Endothelial cell of umbilical vein (primary cell): ENCODE measurements around the gene NTN5. TPM values are rescaled to one million over a fixed set of nuclear protein-coding genes. Genes with fewer than 3 reads are reported as not detected.
A peak's percentile ranks its signal among the peaks of the same experiment; 100 is the strongest.
"Not testable (repeated sequence)": the region's sequence is repeated elsewhere in the genome, so short reads cannot be mapped to it uniquely, and the experiment has no call there.

Source experiments
- BruUV-seq: library from RNA; stranded (reverse); fragments of 400-500 nt; replicated peaks from 2 replicates; lab custom pipeline; 2021; lab: Mats Ljungman, UMichigan
- CTCF ChIA-PET: fragments of 300-600, 350-600 bp; sonication (Branson Sonifier 250); formaldehyde crosslinking; loops from one replicate; lab custom pipeline; 2021; ENCODE audit warnings: antibody characterized with exemption, inconsistent platforms; lab: Charles Lee
- POLR2A ChIA-PET: fragments of 300-600, 350-600 bp; sonication (Branson Sonifier 250); formaldehyde crosslinking; loops from one replicate; lab custom pipeline; 2021; ENCODE audit warnings: antibody characterized with exemption, inconsistent platforms; lab: Charles Lee
- DNase-seq: peaks from one replicate; pipeline ENCODE4 v3.0.0-alpha.2; 2011; ENCODE audit warnings: low read depth, low spot score
- FAIRE-seq: peaks from 2 replicates; lab custom pipeline; 2011; peaks lifted over from hg19 to GRCh38; lab: Jason Lieb, UNC
- H2AFZ ChIP-seq: 2 replicates; pipeline ENCODE4 v1.6.0; 2012; ENCODE audit warnings: low read depth, low read length, control low read depth, inconsistent platforms
- H3K27ac ChIP-seq: 2 replicates; pipeline ENCODE4 v1.5.1; 2011; ENCODE audit warnings: low read depth, mild to moderate bottlenecking, control low read depth, low read length, moderate library complexity; ENCODE audit not compliant: insufficient read depth
- H3K27me3 ChIP-seq, 2 experiments: 2 replicates each; pipeline versions ENCODE4 v1.6.0 to v1.6.1; 2011; ENCODE audit warnings: low read length in 2 of 2, mixed read lengths in 1 of 2; ENCODE audit not compliant: control insufficient read depth in 2 of 2, insufficient read depth in 2 of 2
- H3K36me3 ChIP-seq, 2 experiments: 2 replicates in 1 of 2; 3 replicates in 1 of 2; pipeline ENCODE4 v1.5.1; 2011; ENCODE audit warnings: low read length in 2 of 2, mild to moderate bottlenecking in 1 of 2, moderate library complexity in 1 of 2; ENCODE audit not compliant: control insufficient read depth in 2 of 2, insufficient read depth in 2 of 2; ENCODE audit errors: extremely low read depth in 1 of 2
- H3K4me1 ChIP-seq: 3 replicates; pipeline ENCODE4 v1.5.1; 2011; ENCODE audit warnings: mild to moderate bottlenecking, low read length; ENCODE audit not compliant: control insufficient read depth, insufficient read depth; ENCODE audit errors: extremely low read depth
- H3K4me2 ChIP-seq: 2 replicates; pipeline ENCODE4 v1.6.1; 2011; ENCODE audit warnings: low read length, control low read depth, mixed read lengths; ENCODE audit not compliant: insufficient read depth
- H3K4me3 ChIP-seq, 3 experiments: fragments of 200-600 bp in 1 of 3; sonication (generic), shearing (Covaris generic) in 1 of 3; replicated peaks in 1 of 3; 2 replicates each; pipeline ENCODE4 v1.5.1; 2011 to 2016; ENCODE audit warnings: control low read depth in 3 of 3, low read length in 3 of 3, mild to moderate bottlenecking in 2 of 3, inconsistent platforms in 1 of 3, low read depth in 1 of 3, moderate library complexity in 1 of 3; ENCODE audit not compliant: insufficient read depth in 1 of 3
- H3K79me2 ChIP-seq: 2 replicates; pipeline ENCODE4 v1.6.0; 2012; ENCODE audit warnings: low read length, inconsistent platforms; ENCODE audit not compliant: control insufficient read depth, insufficient read depth
- H3K9ac ChIP-seq: replicated peaks from 2 replicates; pipeline ENCODE3; 2011; ENCODE audit warnings: low read length, control low read depth; ENCODE audit not compliant: insufficient read depth; ENCODE audit errors: extremely low read depth
- H3K9me1 ChIP-seq: replicated peaks from 3 replicates; pipeline ENCODE4 v1.6.0; 2011; ENCODE audit warnings: mild to moderate bottlenecking, low read length; ENCODE audit not compliant: control insufficient read depth, insufficient read depth; ENCODE audit errors: extremely low read depth
- H3K9me3 ChIP-seq: replicated peaks from 2 replicates; pipeline ENCODE4 v1.5.1; 2012; ENCODE audit warnings: low read length, inconsistent platforms; ENCODE audit not compliant: control insufficient read depth, insufficient read depth
- H4K20me1 ChIP-seq: replicated peaks from 2 replicates; pipeline ENCODE3; 2011; ENCODE audit warnings: mild to moderate bottlenecking, low read length; ENCODE audit not compliant: control insufficient read depth, insufficient read depth; ENCODE audit errors: extremely low read depth
- CTCF ChIP-seq, 2 donors: IDR thresholded peaks; 1 replicate in 1 of 2; 2 replicates in 1 of 2; pipeline ENCODE4 v1.5.1; 2011; ENCODE audit warnings: low read length in 2 of 2, mild to moderate bottlenecking in 2 of 2, moderate library complexity in 2 of 2, control low read depth in 1 of 2, inconsistent platforms in 1 of 2, low read depth in 1 of 2; ENCODE audit not compliant: insufficient read depth in 1 of 2; ENCODE audit errors: extremely low read depth in 1 of 2
- FOS ChIP-seq: IDR thresholded peaks from 2 replicates; pipeline ENCODE4 v1.6.1; 2011; ENCODE audit warnings: mild to moderate bottlenecking, low read length, moderate library complexity, borderline replicate concordance; ENCODE audit not compliant: insufficient read depth
- GATA2 ChIP-seq: IDR thresholded peaks from 2 replicates; pipeline ENCODE4 v1.7.0; 2011; ENCODE audit warnings: low read depth, mild to moderate bottlenecking, moderate library complexity, mixed read lengths, low read length; ENCODE audit not compliant: insufficient read length, insufficient read depth
- POLR2A ChIP-seq: IDR thresholded peaks from 2 replicates; pipeline ENCODE4 v1.6.1; 2012; ENCODE audit warnings: low read depth, mild to moderate bottlenecking, control low read depth, low read length
- dilution Hi-C: fragments of 300-500 bp; cut with MboI; formaldehyde crosslinking; loops from one replicate; pipeline ENCODE4 v1.15.0; 2019; ENCODE audit warnings: low sequenced_read_pairs; ENCODE audit not compliant: extremely low pct_ligation_motif_present
- intact Hi-C: fragments of 100-400 bp; cut with micrococcal nuclease; formaldehyde crosslinking; loops from one replicate; pipeline ENCODE4 v1.10.0; 2022
- polyA plus RNA-seq, 4 experiments: library from polyadenylated mRNA; depleted of rRNA in 3 of 4; stranded (reverse) in 3 of 4; unstranded in 1 of 4; fragments of >200 nt; gene quantifications; 2 replicates each; pipeline versions ENCODE4 v1.2.1 to v1.2.3, GENCODE V29; 2011 to 2012; ENCODE audit warnings: missing spikeins in 1 of 4
- total RNA-seq: library from RNA; stranded (reverse); gene quantifications from 2 replicates; pipeline ENCODE4 v1.2.3, GENCODE V29; 2021

NTN5 gene
- total and polyA plus RNA-seq, 2 donors (not counting 3 experiments of a cell fraction or from before 2014, with no cell fraction given): 0.11 TPM; not detected in 1

- TF ChIP-seq FOS: no peak
- TF ChIP-seq GATA2: no peak
- no peak for TF ChIP-seq POLR2A
- TF ChIP-seq CTCF (IDR thresholded peaks at IDR 0.05; ENCODE audit: extremely low read depth in 1 of 2, insufficient read depth in 1 of 2, low read depth in 1 of 2, low read length in 2 of 2): no peak
- peak within 1 kb of the TSS; percentile 68 for H3K4me2 ChIP-seq
- H3K4me1 ChIP-seq: peaks cover 16% of the 10 kb centered on the region
- FAIRE-seq: no peak
- H3K9me1 ChIP-seq: no peaks in the 10 kb centered on the region
- dilution Hi-C loops: no loop called here
- H3K9ac ChIP-seq: no peak within 1 kb of the TSS
- BruUV-seq: no TSS peak
- no peaks in the 10 kb centered on the region for H3K27me3 ChIP-seq
- peak within 1 kb of the TSS in 2 of 3 experiments; percentile 6 to 44 for H3K4me3 ChIP-seq
- intact Hi-C loops: no loop called here
- ChIA-PET POLR2A (interaction anchor here (0.6 kb wide), 2 partner anchors 264 to 430 kb away, joined by 3 read pairs; no protein-coding TSS in a partner anchor), CTCF (interaction anchor here (0.6 to 2.8 kb wide), 5 partner anchors 17 to 50 kb away, joined by 3 to 10 read pairs (median 7); partner anchors contain the start of gene CA11)
- H3K9me3 ChIP-seq: no peaks in the 10 kb centered on the region
- no peaks in the 10 kb centered on the region for H3K79me2 ChIP-seq
- DNase-seq: no peak
- peak within 1 kb of the TSS; percentile 97 for H2AFZ ChIP-seq
- H3K27ac ChIP-seq: no peak within 1 kb of the TSS
- H3K36me3 ChIP-seq: no peaks in the 10 kb centered on the region
- no peaks in the 10 kb centered on the region for H4K20me1 ChIP-seq
These were observed 23.0 kb upstream of the NTN5 start, which contains the start of gene FUT2 for GRCh38 chr19:48695743-48696352. TSS of gene FUT2 (plus strand) at chr19:48695971. CDS start at chr19:48702957, 6,986 bp downstream.

GRCh38 chr19:48693629-48694028 lies 20.8 kb upstream of the NTN5 start:
- H3K27me3 ChIP-seq, DNase-seq, POLR2A ChIA-PET, H3K79me2 ChIP-seq, H4K20me1 ChIP-seq, BruUV-seq, H3K9me1 ChIP-seq, H3K9me3 ChIP-seq, FAIRE-seq, H3K4me2 ChIP-seq, H3K4me3 ChIP-seq, H2AFZ ChIP-seq, H3K36me3 ChIP-seq, dilution Hi-C loops, intact Hi-C loops, H3K27ac ChIP-seq, H3K9ac ChIP-seq: not testable (repeated sequence)
- peaks cover 16% of the 10 kb centered on the region for H3K4me1 ChIP-seq
- CTCF ChIA-PET: interaction anchor here (0.9 to 1.9 kb wide), 2 partner anchors 10 to 18 kb away, joined by 3 to 11 read pairs; no protein-coding TSS in a partner anchor
